DMS 273 treated with DMSO at 0.1 percent for 48 hours (cell line): ENCODE measurements around the gene NDUFAF3.
"Not testable (repeated sequence)": the region's sequence is repeated elsewhere in the genome, so short reads cannot be mapped to it uniquely, and the experiment has no call there.

Experiments
- DNase-seq: peaks from one replicate; lab custom pipeline; 2025; lab: John Stamatoyannopoulos, UW

Gene NDUFAF3

GRCh38 chr3:48999085-48999858, 22.6 kb upstream of the NDUFAF3 start:
- DNase-seq = no peak

- no peak for DNase-seq
Observed at GRCh38 chr3:49001155-49001554, 20.8 kb upstream of the NDUFAF3 start.

DNA sequence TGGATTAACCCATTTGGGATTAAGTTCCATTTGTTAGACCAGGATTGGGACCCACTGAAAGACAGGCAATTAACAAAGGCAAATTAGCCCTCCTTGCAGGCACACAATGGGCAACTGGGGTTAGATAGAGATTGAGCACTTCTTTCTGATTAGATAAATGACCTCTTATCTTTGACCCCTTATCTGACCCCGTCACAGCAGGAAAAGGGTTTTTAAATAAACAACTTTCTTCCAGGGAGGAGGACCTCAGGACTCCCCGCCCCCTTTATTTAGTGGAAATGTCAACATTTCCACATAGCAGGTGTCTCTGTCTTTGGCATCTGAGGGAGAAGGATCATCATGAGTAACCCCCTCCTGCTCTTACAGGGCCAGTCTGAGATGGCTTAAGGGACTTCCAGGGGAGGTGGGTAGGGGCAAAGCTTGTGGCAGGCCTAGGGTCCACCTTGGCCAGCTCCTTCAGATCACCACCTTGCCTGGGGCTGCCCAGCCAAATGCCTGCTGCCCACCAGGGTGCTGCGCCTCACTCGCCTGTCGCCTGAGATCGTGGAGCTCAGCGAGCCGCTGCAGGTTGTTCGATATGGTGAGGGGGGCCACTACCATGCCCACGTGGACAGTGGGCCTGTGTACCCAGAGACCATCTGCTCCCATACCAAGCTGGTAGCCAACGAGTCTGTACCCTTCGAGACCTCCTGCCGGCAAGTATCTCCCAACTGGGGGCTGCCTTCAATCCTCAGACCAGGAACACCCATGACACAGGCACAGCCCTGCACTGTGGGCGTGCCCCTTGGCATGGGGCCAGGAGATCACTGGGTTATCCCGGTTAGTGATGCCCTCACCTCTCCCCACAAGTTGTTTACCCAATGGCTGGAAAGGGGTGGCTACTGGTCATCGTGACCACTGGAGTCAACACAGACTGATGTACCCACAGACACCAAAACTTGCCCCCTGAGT, 17.3 kb upstream of the NDUFAF3 start:
- DNase-seq = no peak

DNA sequence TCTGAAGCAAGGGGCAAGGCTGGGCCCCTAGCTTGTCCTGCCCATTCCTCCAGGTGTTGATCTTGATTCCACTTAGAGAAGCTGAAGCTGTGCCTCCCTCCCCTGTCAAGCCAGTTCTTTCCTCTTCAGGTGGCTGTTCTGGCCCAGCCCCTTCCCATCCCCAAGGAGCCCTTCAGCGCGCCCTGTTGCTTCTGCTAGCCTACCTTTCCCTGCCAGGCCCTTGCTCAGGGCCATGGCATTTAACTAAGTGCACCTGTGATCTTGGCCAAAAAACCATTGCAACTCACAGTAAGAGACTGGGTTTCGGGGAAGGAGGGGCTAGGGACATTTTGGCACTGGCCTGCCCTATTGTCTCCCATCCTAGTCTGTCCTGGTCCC, 16.6 kb upstream of the NDUFAF3 start:
- DNase-seq = no peak

DNA sequence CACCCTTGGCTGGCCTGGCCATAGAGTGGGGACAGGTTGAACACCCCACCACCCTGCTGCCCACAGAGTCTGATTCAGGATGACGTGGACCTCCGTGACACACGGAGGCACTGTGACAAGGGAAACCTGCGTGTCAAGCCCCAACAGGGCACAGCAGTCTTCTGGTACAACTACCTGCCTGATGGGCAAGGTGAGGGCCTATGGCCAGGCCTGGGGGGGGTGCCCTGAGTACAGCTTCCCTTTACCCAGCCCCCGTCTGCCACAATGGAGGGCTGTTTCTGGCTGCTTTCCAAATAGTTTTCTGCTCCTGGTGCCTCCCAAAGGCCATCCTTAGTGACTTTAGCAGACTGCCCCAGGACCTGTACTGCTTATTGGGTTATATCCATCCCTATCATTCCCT, 15.9 kb upstream of the NDUFAF3 start:
- DNase-seq = no peak

- DNase-seq = no peak
Observed at GRCh38 chr3:49006408-49007067, 15.4 kb upstream of the NDUFAF3 start.

- DNase-seq = peak; percentile 88
Observed at GRCh38 chr3:49007068-49007770, 14.7 kb upstream of the NDUFAF3 start, which contains the start of gene WDR6. Gene WDR6 (plus strand): TSS chr3:49007391. CDS start chr3:49007432, 41 bp downstream.

DNA sequence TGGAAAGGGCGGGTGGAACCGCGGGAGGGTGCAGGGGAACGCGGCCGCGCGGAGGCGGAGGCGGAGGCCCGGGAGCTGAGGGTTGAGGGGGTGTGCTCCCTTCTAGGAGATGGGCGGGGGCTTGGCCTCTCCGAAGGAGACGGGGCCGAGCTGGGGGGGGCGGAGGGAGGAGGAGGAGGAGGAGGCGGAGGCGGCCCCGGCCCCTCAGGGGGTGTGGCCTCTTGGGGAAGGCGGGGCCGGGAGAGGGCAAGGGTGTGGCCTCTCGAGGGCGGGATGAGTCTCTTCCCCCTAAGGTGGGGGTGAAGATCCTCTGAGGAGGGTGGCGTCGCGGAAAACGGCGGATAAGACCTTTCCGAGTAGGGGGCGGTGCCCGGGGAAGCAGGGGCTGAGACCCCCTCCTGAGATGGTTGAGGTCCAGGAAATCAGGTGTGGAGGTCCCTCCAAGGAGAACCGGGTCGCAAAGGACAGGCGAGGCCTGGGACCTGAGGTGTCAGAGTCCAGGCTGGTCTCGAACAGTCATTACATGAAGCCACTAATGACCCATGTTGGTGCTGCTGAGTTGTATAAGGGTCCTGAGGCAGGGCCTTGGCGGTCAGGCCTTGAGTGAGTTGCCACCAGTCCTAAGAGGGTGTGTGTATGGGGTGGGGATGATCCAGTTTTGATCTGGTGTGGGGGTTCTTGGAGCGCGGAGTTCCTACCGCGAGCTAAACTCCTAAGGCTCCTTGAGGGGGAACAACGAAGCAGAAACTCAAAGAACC, 14.0 kb upstream of the NDUFAF3 start:
- no peak for DNase-seq

DNA sequence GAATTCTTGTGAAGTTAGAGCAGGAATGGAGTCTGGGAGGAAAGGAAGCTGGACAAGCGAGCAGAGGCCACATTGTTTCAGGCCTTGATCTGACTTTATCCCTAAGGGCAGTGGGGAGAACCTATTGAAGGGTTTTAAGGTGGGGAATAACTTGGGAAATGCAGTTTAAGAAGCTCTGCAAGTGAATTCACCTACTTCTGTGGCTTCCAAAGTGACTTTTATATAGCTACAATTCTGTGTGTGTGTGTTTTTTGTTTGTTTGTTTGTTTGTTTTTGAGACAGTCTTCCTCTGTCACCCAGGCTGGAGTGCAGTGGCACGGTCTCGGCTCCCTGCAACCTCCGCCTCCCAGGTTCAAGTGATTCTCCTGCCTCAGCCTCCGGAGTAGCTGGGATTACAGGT, 13.3 kb upstream of the NDUFAF3 start:
- DNase-seq = not testable (repeated sequence)

- DNase-seq = no peak
Observed at GRCh38 chr3:49009396-49009795, 12.5 kb upstream of the NDUFAF3 start.

DNA sequence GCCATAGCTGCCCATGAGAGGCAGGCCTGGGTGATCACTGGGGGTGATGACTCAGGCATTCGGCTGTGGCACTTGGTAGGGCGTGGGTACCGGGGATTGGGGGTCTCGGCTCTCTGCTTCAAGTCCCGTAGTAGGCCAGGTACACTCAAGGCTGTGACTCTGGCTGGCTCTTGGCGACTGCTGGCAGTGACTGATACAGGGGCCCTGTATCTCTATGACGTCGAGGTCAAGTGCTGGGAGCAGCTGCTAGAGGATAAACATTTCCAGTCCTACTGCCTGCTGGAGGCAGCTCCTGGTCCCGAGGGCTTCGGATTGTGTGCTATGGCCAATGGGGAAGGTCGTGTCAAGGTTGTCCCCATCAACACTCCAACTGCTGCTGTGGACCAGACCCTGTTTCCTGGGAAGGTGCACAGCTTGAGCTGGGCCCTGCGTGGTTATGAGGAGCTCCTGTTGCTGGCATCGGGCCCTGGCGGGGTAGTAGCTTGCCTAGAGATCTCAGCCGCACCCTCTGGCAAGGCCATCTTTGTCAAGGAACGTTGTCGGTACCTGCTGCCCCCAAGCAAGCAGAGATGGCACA, 9.4 kb upstream of the NDUFAF3 start:
- DNase-seq = no peak

DNA sequence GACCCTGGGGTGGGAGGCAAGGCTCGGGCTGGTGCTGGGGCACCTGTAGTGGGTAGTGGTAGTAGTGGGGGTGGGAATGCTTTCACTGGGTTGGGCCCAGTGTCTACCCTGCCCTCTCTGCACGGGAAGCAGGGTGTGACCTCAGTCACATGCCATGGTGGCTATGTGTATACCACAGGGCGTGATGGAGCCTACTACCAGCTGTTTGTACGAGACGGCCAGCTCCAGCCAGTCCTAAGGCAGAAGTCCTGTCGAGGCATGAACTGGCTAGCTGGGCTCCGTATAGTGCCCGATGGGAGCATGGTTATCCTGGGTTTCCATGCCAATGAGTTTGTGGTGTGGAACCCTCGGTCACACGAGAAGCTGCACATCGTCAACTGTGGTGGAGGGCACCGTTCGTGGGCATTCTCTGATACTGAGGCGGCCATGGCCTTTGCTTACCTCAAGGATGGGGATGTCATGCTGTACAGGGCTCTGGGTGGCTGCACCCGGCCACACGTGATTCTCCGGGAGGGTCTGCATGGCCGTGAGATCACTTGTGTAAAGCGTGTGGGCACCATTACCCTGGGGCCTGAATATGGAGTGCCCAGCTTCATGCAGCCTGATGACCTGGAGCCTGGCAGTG, 8.7 kb upstream of the NDUFAF3 start:
- DNase-seq = no peak

DNA sequence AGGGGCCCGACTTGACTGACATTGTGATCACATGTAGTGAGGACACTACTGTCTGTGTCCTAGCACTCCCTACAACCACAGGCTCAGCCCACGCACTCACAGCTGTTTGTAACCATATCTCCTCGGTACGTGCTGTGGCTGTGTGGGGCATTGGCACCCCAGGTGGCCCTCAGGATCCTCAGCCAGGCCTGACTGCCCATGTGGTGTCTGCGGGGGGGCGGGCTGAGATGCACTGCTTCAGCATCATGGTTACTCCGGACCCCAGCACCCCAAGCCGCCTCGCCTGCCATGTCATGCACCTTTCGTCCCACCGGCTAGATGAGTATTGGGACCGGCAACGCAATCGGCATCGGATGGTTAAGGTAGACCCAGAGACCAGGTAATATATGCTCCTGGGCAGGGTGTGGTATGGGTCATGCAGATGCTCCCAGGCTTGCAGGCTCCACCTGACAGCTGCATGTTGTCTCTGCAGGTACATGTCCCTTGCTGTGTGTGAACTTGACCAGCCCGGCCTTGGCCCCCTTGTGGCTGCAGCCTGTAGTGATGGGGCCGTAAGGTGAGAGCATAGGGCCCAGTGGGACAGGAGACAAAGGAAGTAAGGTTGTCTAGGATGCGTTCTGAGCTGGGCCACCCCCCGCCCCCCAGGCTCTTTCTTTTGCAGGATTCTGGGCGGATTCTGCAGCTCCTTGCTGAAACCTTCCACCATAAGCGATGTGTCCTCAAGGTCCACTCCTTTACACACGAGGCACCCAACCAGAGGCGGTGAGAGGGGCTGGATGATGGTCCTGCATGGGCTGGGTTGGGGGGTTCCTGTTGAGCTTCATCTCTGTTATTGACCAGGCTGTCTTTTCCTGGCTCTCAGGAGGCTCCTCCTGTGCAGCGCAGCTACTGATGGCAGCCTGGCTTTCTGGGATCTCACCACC, 7.9 kb upstream of the NDUFAF3 start:
- no peak for DNase-seq

GRCh38 chr3:49015072-49015471, 6.8 kb upstream of the NDUFAF3 start:
- DNase-seq = no peak

DNA sequence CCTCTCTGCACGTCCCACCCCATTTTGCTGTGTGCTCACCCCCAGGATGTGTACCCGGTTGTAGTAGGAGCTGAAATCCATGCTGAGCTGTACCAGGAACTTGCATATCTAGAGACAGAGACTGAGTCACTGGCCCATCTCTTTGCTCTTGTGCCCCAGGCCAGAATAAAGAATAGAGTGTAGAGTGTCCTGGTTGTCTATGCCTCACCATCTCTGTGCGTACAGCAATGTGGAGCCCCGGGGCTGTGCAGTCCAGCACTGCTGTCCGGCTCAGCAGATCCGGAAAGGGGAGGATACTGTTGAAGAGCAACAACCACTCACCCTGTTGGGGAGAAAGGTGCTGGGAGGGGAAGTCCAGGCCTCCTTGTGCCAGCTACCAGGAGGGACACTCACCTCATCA, 6.2 kb upstream of the NDUFAF3 start:
- no peak for DNase-seq

DNA sequence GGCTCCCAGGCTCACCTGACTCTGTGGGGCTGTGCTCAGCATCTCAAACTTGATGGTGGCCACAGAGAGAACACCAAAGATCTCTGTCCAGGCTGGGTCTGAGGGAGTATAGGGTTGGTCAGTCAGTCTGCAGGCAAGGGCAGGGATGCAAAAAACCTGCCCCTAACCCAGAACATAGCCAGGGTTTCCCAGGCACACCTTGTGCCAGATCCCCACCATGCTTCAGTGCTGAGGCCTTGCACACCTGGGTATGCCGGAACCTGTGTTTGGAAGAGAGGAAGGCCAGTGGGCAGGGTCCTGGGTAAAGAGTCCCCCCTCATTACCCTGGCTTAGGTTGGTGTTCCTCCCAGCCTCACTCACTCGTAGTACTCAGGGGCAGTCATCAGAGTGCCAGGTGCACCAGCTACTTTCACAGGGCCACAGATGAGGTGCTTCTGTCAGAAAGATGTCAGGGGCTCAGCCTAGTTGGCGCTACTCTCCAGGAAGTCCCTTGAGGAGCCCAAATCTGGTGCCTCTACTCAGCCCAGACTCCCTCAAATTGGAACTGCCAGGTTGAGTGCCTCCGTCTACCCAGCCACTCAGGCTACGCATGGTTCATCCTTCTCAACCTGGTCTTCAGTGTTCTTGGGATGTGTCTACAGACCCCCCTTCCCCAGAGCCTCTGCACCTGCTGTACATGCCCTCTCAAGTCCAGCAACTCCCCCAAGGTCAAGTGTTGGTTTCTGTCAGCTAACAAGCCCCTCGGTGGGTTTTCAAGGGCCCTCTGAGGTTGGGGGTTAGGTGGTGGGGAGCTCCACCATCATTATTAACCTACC, 5.3 kb upstream of the NDUFAF3 start:
- no peak for DNase-seq

- DNase-seq = no peak
Observed at GRCh38 chr3:49017229-49017970, 4.5 kb upstream of the NDUFAF3 start.
